Osteoblast (primary cell): ENCODE data around the gene CDSN. TPM values are rescaled to one million over a fixed set of nuclear protein-coding genes. Genes with fewer than 3 reads are reported as not detected.
A peak's percentile ranks its signal among the peaks of the same experiment; 100 is the strongest.

ENCODE experiments used
- DNase-seq: peaks from one replicate; pipeline ENCODE4 v3.0.0; 2011; ENCODE audit warnings: low spot score, mixed read lengths; ENCODE audit not compliant: insufficient read length; ENCODE audit errors: missing footprints
- H2AFZ ChIP-seq: 2 replicates; pipeline ENCODE4 v1.6.0; 2011; ENCODE audit warnings: mild to moderate bottlenecking, low read length
- H3K27ac ChIP-seq: 2 replicates; pipeline ENCODE4 v1.5.1; 2011; ENCODE audit warnings: mild to moderate bottlenecking, low read depth, low read length, moderate library complexity
- H3K27me3 ChIP-seq: 2 replicates; pipeline ENCODE4 v1.6.0; 2012; ENCODE audit warnings: mild to moderate bottlenecking, control low read depth, inconsistent platforms, low read length, moderate library complexity; ENCODE audit not compliant: insufficient read depth
- H3K36me3 ChIP-seq: 2 replicates; pipeline ENCODE4 v1.5.1; 2011; ENCODE audit warnings: mild to moderate bottlenecking, low read length, control low read depth, moderate library complexity; ENCODE audit not compliant: insufficient read depth
- H3K4me1 ChIP-seq: 2 replicates; pipeline ENCODE4 v1.5.1; 2011; ENCODE audit warnings: mild to moderate bottlenecking, low read length, control low read depth, moderate library complexity; ENCODE audit not compliant: insufficient read depth
- H3K4me2 ChIP-seq: 2 replicates; pipeline ENCODE4 v1.6.0; 2011; ENCODE audit warnings: mild to moderate bottlenecking, low read length; ENCODE audit not compliant: insufficient read depth
- H3K4me3 ChIP-seq: fragments of 200-600 bp; sonication (generic); 3 replicates; pipeline ENCODE4 v1.5.1; 2012; ENCODE audit warnings: mild to moderate bottlenecking, low read length, inconsistent platforms; ENCODE audit not compliant: insufficient read depth
- H3K79me2 ChIP-seq: 2 replicates; pipeline ENCODE4 v1.6.0; 2012; ENCODE audit warnings: mild to moderate bottlenecking, low read length, control low read depth, inconsistent platforms; ENCODE audit not compliant: insufficient read depth
- H3K9me3 ChIP-seq: 2 replicates; pipeline ENCODE4 v1.5.1; 2011; ENCODE audit warnings: low read depth, low read length, control low read depth
- H4K20me1 ChIP-seq: 2 replicates; pipeline ENCODE4 v1.6.0; 2012; ENCODE audit warnings: mild to moderate bottlenecking, low read length, control low read depth; ENCODE audit not compliant: insufficient read depth
- CTCF ChIP-seq: IDR thresholded peaks from 2 replicates; pipeline ENCODE4 v1.5.1; 2011; ENCODE audit warnings: mild to moderate bottlenecking, low read depth, low read length, moderate library complexity; ENCODE audit errors: extremely low read depth
- total RNA-seq: library from RNA; depleted of rRNA; stranded (reverse); fragments of >200 nt; gene quantifications from 2 replicates; pipeline ENCODE4 v1.2.3, GENCODE V29; 2012

The CDSN gene
- total RNA-seq, 1 donor, result not detected

DNA sequence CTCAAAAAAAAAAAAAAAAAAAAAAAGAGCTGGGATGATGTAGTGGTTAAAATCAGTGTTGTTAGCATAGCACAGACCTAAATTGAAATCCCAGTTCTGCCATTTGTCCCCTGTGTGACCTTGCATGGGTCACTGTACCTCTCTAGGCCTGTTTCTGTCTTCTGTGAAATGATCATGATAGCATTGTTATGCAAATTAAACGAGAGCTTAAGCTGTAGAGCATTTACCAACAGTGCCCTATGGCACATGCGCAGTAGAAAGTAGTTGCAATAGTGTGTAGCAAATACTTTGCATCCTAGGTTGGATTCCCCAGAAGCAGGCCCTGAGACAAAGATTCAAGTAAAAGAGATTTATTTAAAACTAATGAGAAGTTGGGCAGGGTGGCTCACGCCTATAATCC, 11.3 kb upstream of the CDSN start:
- no peak overlapping the region for H2AFZ ChIP-seq
- peaks cover 23% of the 10 kb centered on the region for H3K27me3 ChIP-seq
- H3K9me3 ChIP-seq, result no peaks in the 10 kb centered on the region
- TF ChIP-seq CTCF, result no peak
- no peaks in the 10 kb centered on the region for H3K79me2 ChIP-seq
- no peak overlapping the region for H3K27ac ChIP-seq
- peak; percentile 17 for DNase-seq
- H3K36me3 ChIP-seq, result no peaks in the 10 kb centered on the region
- H3K4me1 ChIP-seq, result peaks cover under 1% of the 10 kb centered on the region
- H3K4me2 ChIP-seq, result no peak overlapping the region
- no peak overlapping the region for H3K4me3 ChIP-seq
- H4K20me1 ChIP-seq, result no peaks in the 10 kb centered on the region

DNA sequence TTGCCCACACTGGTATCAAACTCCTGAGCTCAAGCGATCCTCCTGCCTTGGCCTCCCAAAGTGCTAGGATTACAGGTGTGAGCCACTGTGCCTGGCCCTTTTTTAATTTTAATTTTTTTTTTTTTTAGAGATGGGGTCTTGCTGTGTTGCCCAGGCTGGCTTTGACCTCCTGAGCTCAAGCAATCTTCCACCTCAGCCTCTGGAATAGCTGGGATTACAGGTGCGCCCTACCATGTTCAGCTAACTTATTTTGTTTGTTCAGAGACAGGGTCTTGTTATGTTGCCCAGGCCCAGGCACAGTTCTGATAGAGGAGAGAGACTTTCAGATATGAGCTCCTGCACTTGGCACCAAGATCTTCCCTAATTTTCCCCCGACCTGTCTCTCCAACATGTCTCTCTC, 10.5 kb upstream of the CDSN start:
- peaks cover 23% of the 10 kb centered on the region for H3K27me3 ChIP-seq
- no peak overlapping the region for H2AFZ ChIP-seq
- H3K79me2 ChIP-seq, result no peaks in the 10 kb centered on the region
- no peaks in the 10 kb centered on the region for H3K36me3 ChIP-seq
- no peaks in the 10 kb centered on the region for H3K9me3 ChIP-seq
- DNase-seq, result no peak
- H3K4me3 ChIP-seq, result no peak overlapping the region
- no peak overlapping the region for H3K4me2 ChIP-seq
- no peak overlapping the region for H3K27ac ChIP-seq
- peaks cover 8% of the 10 kb centered on the region for H3K4me1 ChIP-seq
- H4K20me1 ChIP-seq, result no peaks in the 10 kb centered on the region
- TF ChIP-seq CTCF, result no peak

- Histone ChIP-seq H4K20me1 (no peaks in the 10 kb centered on the region), H3K36me3 (no peaks in the 10 kb centered on the region), H3K79me2 (no peaks in the 10 kb centered on the region), H3K4me1 (peaks cover 17% of the 10 kb centered on the region), H3K27ac (no peak overlapping the region), H3K27me3 (peaks cover 23% of the 10 kb centered on the region), H3K4me3 (no peak overlapping the region), H3K9me3 (no peaks in the 10 kb centered on the region), H2AFZ (no peak overlapping the region), H3K4me2 (no peak overlapping the region)
- DNase-seq, result no peak
- TF ChIP-seq CTCF, result no peak
Observed at GRCh38 chr6:31129130-31129529, 8.9 kb upstream of the CDSN start.

DNA sequence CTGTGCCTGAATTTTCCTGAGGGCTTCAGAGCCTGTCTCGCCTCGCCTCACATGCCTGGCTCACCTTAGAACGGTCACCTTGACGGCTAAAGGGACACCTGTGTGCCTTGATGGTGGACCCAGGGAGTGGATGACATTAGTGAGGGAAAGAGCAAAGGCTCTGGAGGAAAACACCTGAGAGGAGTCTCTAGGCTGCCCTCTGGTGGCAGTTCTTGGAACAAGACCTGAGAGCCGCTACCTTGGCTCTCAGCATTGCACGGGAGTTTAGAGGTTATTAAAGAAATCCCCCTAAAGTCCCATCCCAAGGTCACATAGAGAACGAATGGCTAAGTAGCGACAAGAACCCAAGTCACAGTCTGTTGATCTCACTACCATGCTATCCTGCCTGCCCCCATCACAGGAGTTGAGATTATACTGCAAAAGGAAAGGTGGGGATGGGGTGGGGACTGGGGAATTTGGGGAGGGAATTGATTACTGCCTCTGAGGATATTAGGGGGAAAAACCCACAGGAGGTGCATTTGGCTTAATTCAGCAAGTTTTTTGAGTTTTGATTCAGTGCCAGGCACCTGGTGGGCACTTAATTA, 7.9 kb upstream of the CDSN start:
- H3K36me3 ChIP-seq, result no peaks in the 10 kb centered on the region
- peak; percentile 90 for DNase-seq
- peak; percentile 85 for TF ChIP-seq CTCF
- peaks cover 23% of the 10 kb centered on the region for H3K27me3 ChIP-seq
- no peak overlapping the region for H3K4me3 ChIP-seq
- H3K4me2 ChIP-seq, result no peak overlapping the region
- H3K27ac ChIP-seq, result no peak overlapping the region
- no peaks in the 10 kb centered on the region for H3K79me2 ChIP-seq
- H4K20me1 ChIP-seq, result no peaks in the 10 kb centered on the region
- no peaks in the 10 kb centered on the region for H3K9me3 ChIP-seq
- H3K4me1 ChIP-seq, result peaks cover 19% of the 10 kb centered on the region
- H2AFZ ChIP-seq, result no peak overlapping the region
